Measurements from ENCODE around the gene TRAF3IP3. TPM values are rescaled to one million over a fixed set of nuclear protein-coding genes. Genes with fewer than 3 reads are reported as not detected.

Gene TRAF3IP3
- total RNA-seq, 1 experiment from 2014 or later: not detected

- no peak overlapping the region for H2BK12ac ChIP-seq (ENCODE audit: insufficient read length, low read depth, low read length)
- WGBS (ENCODE audit: extremely low coverage, insufficient read length, low lambda C conversion rate): no CpG with 5 or more reads among the region's 4 CpGs
- Mint-ChIP-seq H3K9me3 (no peaks in the 10 kb centered on the region; a peak in 1 of 5 replicates), H3K27ac (no peak overlapping the region), H3K36me3 (ENCODE audit: insufficient read depth in 1 of 3, low read depth in 3 of 3) (peaks cover 0 to 51% (median 41%) of the 10 kb centered on the region in 3 experiments; a peak in 5 of 7 replicates), H3K4me1 (peaks cover 10 to 14% of the 10 kb centered on the region in 2 experiments), H3K27me3 (ENCODE audit: low read depth) (peaks cover 8% of the 10 kb centered on the region), H3K4me3 (no peak overlapping the region)
- H3K14ac ChIP-seq (ENCODE audit: insufficient read depth, low read length): no peak overlapping the region
- no peak overlapping the region for H4K5ac ChIP-seq (ENCODE audit: insufficient read length, low read depth, low read length)
- no peaks in the 10 kb centered on the region for H3K9me3 ChIP-seq (ENCODE audit: control insufficient read depth, low read depth, low read length)
- H3K23me2 ChIP-seq (ENCODE audit: insufficient read length, low read depth, low read length, poor library complexity, severe bottlenecking): no peaks in the 10 kb centered on the region
- no peak overlapping the region for H3K4ac ChIP-seq (ENCODE audit: low read depth, low read length)
- no peak overlapping the region for H2BK5ac ChIP-seq (ENCODE audit: insufficient read length, low read length)
- no peak for DNase-seq
- no peak overlapping the region for H3T11ph ChIP-seq (ENCODE audit: low read length)
- no peak overlapping the region for H3K27ac ChIP-seq (ENCODE audit: insufficient read length, low read depth, low read length)
- H4K20me1 ChIP-seq (ENCODE audit: control insufficient read depth, insufficient read depth, insufficient read length): no peaks in the 10 kb centered on the region
- H3K9ac ChIP-seq (ENCODE audit: extremely low read depth, insufficient read length, low read length): no peak overlapping the region
- H4K8ac ChIP-seq (replicated peaks; ENCODE audit: insufficient read length, low read depth, low read length): no peak overlapping the region
- no peak overlapping the region for H2BK20ac ChIP-seq (ENCODE audit: low read depth, low read length, poor library complexity, severe bottlenecking)
- H3K27me3 ChIP-seq (ENCODE audit: insufficient read depth, low read length): no peaks in the 10 kb centered on the region
- H4K91ac ChIP-seq (ENCODE audit: insufficient read length, low read depth, low read length): no peak overlapping the region
- no peaks in the 10 kb centered on the region; the same call in 1 of the 2 replicates for H3K79me2 ChIP-seq (ENCODE audit: insufficient read depth, low read length)
- no peak overlapping the region for H2AFZ ChIP-seq (ENCODE audit: low read length)
- no peak overlapping the region for H3K4me2 ChIP-seq (ENCODE audit: insufficient read depth, insufficient read length, low read length)
- no peaks in the 10 kb centered on the region for H3K79me1 ChIP-seq (ENCODE audit: insufficient read depth, low read depth, low read length, poor library complexity, severe bottlenecking)
- H3K18ac ChIP-seq (ENCODE audit: insufficient read length, low read depth, low read length): no peak overlapping the region
- no peak overlapping the region for H3K56ac ChIP-seq (ENCODE audit: insufficient read length, low read depth, low read length)
- H3K23ac ChIP-seq (ENCODE audit: insufficient read length, low read depth, low read length): no peak overlapping the region
- TF ChIP-seq CTCF (conservative IDR thresholded peaks at IDR 0.05): no peak
- no peak overlapping the region for H2BK15ac ChIP-seq (ENCODE audit: low read depth, low read length)
- H3K4me1 ChIP-seq (ENCODE audit: insufficient read depth, low read length): no peaks in the 10 kb centered on the region
- H2BK120ac ChIP-seq (ENCODE audit: low read depth, low read length, poor library complexity, severe bottlenecking): no peak overlapping the region
- no peak overlapping the region for H2AK5ac ChIP-seq (ENCODE audit: insufficient read length, low read length)
These were observed 29.7 kb downstream of the TRAF3IP3 start for GRCh38 chr1:209785592-209785991.
